Hepatocyte (in vitro differentiated cells): Measurements from ENCODE around the gene GRK2.

Source experiments
- EZH2 ChIP-seq: fragments of 200-600 bp; sonication (generic); IDR thresholded peaks from 2 replicates; pipeline ENCODE4 v1.6.1; 2016; ENCODE audit warnings: antibody characterized with exemption, mild to moderate bottlenecking, borderline replicate concordance
- TF ChIP-seq, protein P1 (sequence below): fragments of 200-600 bp; sonication (generic); IDR thresholded peaks from 2 replicates; pipeline ENCODE4 v1.5.1; 2016; ENCODE audit warnings: antibody characterized with exemption, mild to moderate bottlenecking; ENCODE audit not compliant: poor library complexity

DNA sequence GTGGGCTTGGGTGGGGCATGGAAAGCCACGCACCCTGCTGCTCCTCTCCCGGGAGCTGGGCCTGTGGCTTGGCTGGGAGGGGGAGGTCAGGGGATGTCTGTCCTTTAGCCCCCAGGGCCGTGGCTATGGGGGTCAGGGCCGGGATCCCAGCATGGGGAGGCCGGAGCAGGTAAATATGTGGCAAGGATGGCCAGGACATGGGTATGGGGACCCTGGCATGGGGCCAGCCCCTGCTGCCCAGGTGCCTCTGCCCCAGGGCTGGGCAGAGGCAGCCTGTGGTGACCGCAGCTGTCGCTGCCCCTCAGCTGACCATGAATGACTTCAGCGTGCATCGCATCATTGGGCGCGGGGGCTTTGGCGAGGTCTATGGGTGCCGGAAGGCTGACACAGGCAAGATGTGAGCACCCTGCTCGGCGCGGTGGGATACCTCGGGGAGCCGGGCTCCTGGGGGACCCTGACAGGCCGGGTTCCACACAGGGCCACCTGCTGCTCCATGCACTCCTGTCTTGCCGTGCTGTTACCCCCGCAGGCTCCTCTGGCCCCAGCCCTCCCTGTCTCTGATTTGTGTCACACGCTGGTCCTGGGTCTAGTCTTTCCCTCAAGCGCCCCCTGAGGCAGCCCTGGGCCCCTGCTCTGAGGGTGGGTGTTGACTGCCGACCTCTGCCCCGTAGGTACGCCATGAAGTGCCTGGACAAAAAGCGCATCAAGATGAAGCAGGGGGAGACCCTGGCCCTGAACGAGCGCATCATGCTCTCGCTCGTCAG lies 14.7 kb downstream of the GRK2 start:
- no peak for TF ChIP-seq EZH2
- TF ChIP-seq, protein P1, sequence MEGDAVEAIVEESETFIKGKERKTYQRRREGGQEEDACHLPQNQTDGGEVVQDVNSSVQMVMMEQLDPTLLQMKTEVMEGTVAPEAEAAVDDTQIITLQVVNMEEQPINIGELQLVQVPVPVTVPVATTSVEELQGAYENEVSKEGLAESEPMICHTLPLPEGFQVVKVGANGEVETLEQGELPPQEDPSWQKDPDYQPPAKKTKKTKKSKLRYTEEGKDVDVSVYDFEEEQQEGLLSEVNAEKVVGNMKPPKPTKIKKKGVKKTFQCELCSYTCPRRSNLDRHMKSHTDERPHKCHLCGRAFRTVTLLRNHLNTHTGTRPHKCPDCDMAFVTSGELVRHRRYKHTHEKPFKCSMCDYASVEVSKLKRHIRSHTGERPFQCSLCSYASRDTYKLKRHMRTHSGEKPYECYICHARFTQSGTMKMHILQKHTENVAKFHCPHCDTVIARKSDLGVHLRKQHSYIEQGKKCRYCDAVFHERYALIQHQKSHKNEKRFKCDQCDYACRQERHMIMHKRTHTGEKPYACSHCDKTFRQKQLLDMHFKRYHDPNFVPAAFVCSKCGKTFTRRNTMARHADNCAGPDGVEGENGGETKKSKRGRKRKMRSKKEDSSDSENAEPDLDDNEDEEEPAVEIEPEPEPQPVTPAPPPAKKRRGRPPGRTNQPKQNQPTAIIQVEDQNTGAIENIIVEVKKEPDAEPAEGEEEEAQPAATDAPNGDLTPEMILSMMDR, result no peak
